IMR-90 (cell line): Measurements from ENCODE around the gene ESRRG. TPM values are rescaled to one million over a fixed set of nuclear protein-coding genes. Genes with fewer than 3 reads are reported as not detected.

Source experiments
- ATAC-seq: fragments of 200-7000 bp; cut with Tn5 transposase; 2 replicates; pipeline ENCODE4 v1.9.1; 2020; ENCODE audit warnings: low read depth, mild to moderate bottlenecking, moderate library complexity
- BruUV-seq: library from RNA; stranded (reverse); fragments of 400-500 nt; replicated peaks from 2 replicates; lab custom pipeline; 2021; lab: Mats Ljungman, UMichigan
- CTCF ChIA-PET: fragments of 300-600 bp; formaldehyde crosslinking; extraction: SDS; loops from one replicate; lab custom pipeline; 2021; ENCODE audit warnings: antibody characterized with exemption; lab: Yijun Ruan, JAX
- POLR2A ChIA-PET: fragments of 300-600 bp; sonication (Branson Sonifier 250); formaldehyde crosslinking; loops from one replicate; lab custom pipeline; 2022; ENCODE audit warnings: antibody characterized with exemption; ENCODE audit not compliant: unreplicated experiment; lab: Charles Lee
- DNase-seq: peaks from one replicate; pipeline ENCODE4 v3.0.0; 2013
- H2AFZ ChIP-seq: replicated peaks from 2 replicates; pipeline ENCODE3; 2013; ENCODE audit warnings: low read length, mild to moderate bottlenecking; ENCODE audit not compliant: poor library complexity
- H2AK5ac ChIP-seq: 2 replicates; pipeline ENCODE4 v1.6.1; 2013; ENCODE audit warnings: low read depth, low read length, inconsistent platforms
- H2AK9ac ChIP-seq: replicated peaks from 2 replicates; pipeline ENCODE3; 2013; ENCODE audit warnings: mild to moderate bottlenecking, low read depth, low read length, moderate library complexity; ENCODE audit not compliant: poor library complexity
- H2BK120ac ChIP-seq: 2 replicates; pipeline ENCODE4 v1.6.1; 2013; ENCODE audit warnings: low read depth, low read length, inconsistent platforms
- H2BK15ac ChIP-seq: 3 replicates; pipeline ENCODE4 v1.6.1; 2013; ENCODE audit warnings: low read depth, low read length, inconsistent platforms
- H2BK20ac ChIP-seq: 2 replicates; pipeline ENCODE4 v1.6.1; 2013; ENCODE audit warnings: low read depth, mild to moderate bottlenecking, inconsistent platforms, low read length, moderate library complexity
- H2BK5ac ChIP-seq: 2 replicates; pipeline ENCODE4 v1.6.1; 2013; ENCODE audit warnings: mild to moderate bottlenecking, low read depth, low read length, inconsistent platforms; ENCODE audit not compliant: poor library complexity, severe bottlenecking
- H3K14ac ChIP-seq: replicated peaks from 2 replicates; pipeline ENCODE4 v1.6.1; 2013; ENCODE audit warnings: low read depth, low read length, inconsistent platforms
- H3K18ac ChIP-seq: 2 replicates; pipeline ENCODE4 v1.6.1; 2013; ENCODE audit warnings: low read depth, low read length, control low read depth
- H3K23ac ChIP-seq: 2 replicates; pipeline ENCODE4 v1.6.1; 2013; ENCODE audit warnings: low read depth, low read length, inconsistent platforms
- H3K27ac ChIP-seq: 2 replicates; pipeline ENCODE4 v1.5.1; 2013; ENCODE audit warnings: mild to moderate bottlenecking, control low read depth, low read length; ENCODE audit not compliant: insufficient read depth
- H3K27me3 ChIP-seq: 2 replicates; pipeline ENCODE4 v1.6.1; 2013; ENCODE audit warnings: low read length; ENCODE audit not compliant: control insufficient read depth, insufficient read depth
- H3K36me3 ChIP-seq: 2 replicates; pipeline ENCODE4 v1.6.1; 2013; ENCODE audit warnings: low read length, mixed read lengths; ENCODE audit not compliant: control insufficient read depth, insufficient read depth
- H3K4ac ChIP-seq: 2 replicates; pipeline ENCODE4 v1.6.1; 2013; ENCODE audit warnings: low read depth, low read length, inconsistent platforms
- H3K4me1 ChIP-seq: 2 replicates; pipeline ENCODE4 v1.6.1; 2013; ENCODE audit warnings: low read length, mixed read lengths; ENCODE audit not compliant: control insufficient read depth, insufficient read depth
- H3K4me2 ChIP-seq: 2 replicates; pipeline ENCODE4 v1.6.1; 2013; ENCODE audit warnings: low read depth, mild to moderate bottlenecking, control low read depth, low read length, moderate library complexity
- H3K4me3 ChIP-seq: 2 replicates; pipeline ENCODE4 v1.5.1; 2013; ENCODE audit warnings: low read depth, mild to moderate bottlenecking, control low read depth, low read length, moderate library complexity; ENCODE audit not compliant: insufficient read depth
- H3K56ac ChIP-seq: 2 replicates; pipeline ENCODE4 v1.6.1; 2013; ENCODE audit warnings: low read length, inconsistent platforms; ENCODE audit not compliant: insufficient read depth; ENCODE audit errors: extremely low read depth
- H3K79me1 ChIP-seq, 2 experiments: 2 replicates each; pipeline ENCODE4 v1.6.1; 2013; ENCODE audit warnings: low read length in 2 of 2, inconsistent platforms in 1 of 2, low read depth in 1 of 2
- H3K9ac ChIP-seq: 2 replicates; pipeline ENCODE4 v1.6.1; 2013; ENCODE audit warnings: low read depth, low read length, control low read depth
- H3K9me1 ChIP-seq: 2 replicates; pipeline ENCODE4 v1.6.1; 2013; ENCODE audit warnings: low read length, inconsistent platforms; ENCODE audit not compliant: insufficient read depth
- H3K9me3 ChIP-seq: 2 replicates; pipeline ENCODE4 v1.6.1; 2013; ENCODE audit warnings: low read length; ENCODE audit not compliant: control insufficient read depth, insufficient read depth
- H4K20me1 ChIP-seq: 2 replicates; pipeline ENCODE4 v1.6.1; 2013; ENCODE audit warnings: low read length, inconsistent platforms; ENCODE audit not compliant: insufficient read depth
- H4K5ac ChIP-seq: 2 replicates; pipeline ENCODE4 v1.6.1; 2013; ENCODE audit warnings: mild to moderate bottlenecking, low read depth, low read length, control low read depth
- H4K8ac ChIP-seq, 2 experiments: 2 replicates each; pipeline ENCODE4 v1.6.1; 2013; ENCODE audit warnings: low read depth in 2 of 2, low read length in 2 of 2, control low read depth in 1 of 2, inconsistent platforms in 1 of 2
- H4K91ac ChIP-seq: 2 replicates; pipeline ENCODE4 v1.6.1; 2013; ENCODE audit warnings: low read depth, low read length, inconsistent platforms; ENCODE audit not compliant: insufficient read depth
- BHLHE40 ChIP-seq: fragments of 150-350 bp; IDR thresholded peaks from 2 replicates; pipeline ENCODE4 v1.6.1; 2016; ENCODE audit warnings: mild to moderate bottlenecking, low read depth, low read length
- CEBPB ChIP-seq: IDR thresholded peaks from 2 replicates; pipeline ENCODE4 v1.6.1; 2012; ENCODE audit warnings: low read depth, low read length, improper control_type of control experiment
- CHD1 ChIP-seq: IDR thresholded peaks from 2 replicates; pipeline ENCODE4 v1.6.1; 2012; ENCODE audit warnings: low read depth, low read length, improper control_type of control experiment
- CTCF ChIP-seq: conservative IDR thresholded peaks from 2 replicates; pipeline ENCODE4 v1.5.1; 2012; ENCODE audit warnings: mild to moderate bottlenecking, low read depth, low read length, improper control_type of control experiment
- ELK1 ChIP-seq: fragments of 150-350 bp; IDR thresholded peaks from 2 replicates; pipeline ENCODE4 v1.6.1; 2016; ENCODE audit warnings: low read depth, mild to moderate bottlenecking, low read length, moderate library complexity, borderline replicate concordance
- FOS ChIP-seq: fragments of 150-350 bp; IDR thresholded peaks from 2 replicates; pipeline ENCODE4 v1.6.1; 2016; ENCODE audit warnings: low read depth, low read length
- MAFK ChIP-seq: IDR thresholded peaks from 2 replicates; pipeline ENCODE4 v1.6.1; 2012; ENCODE audit warnings: low read depth, low read length, improper control_type of control experiment
- MAZ ChIP-seq: IDR thresholded peaks from 2 replicates; pipeline ENCODE4 v1.6.1; 2012; ENCODE audit warnings: low read depth, mild to moderate bottlenecking, low read length, improper control_type of control experiment, moderate library complexity, borderline replicate concordance
- MXI1 ChIP-seq: IDR thresholded peaks from 2 replicates; pipeline ENCODE4 v1.6.1; 2012; ENCODE audit warnings: low read depth, mild to moderate bottlenecking, low read length, moderate library complexity, borderline replicate concordance
- NFE2L2 ChIP-seq: fragments of 150-350 bp; IDR thresholded peaks from 2 replicates; pipeline ENCODE4 v1.6.1; 2016; ENCODE audit warnings: low read depth, mild to moderate bottlenecking, low read length
- POLR2A ChIP-seq: IDR thresholded peaks from 2 replicates; pipeline ENCODE4 v1.6.1; 2012; ENCODE audit warnings: mild to moderate bottlenecking, low read depth, low read length
- RAD21 ChIP-seq: IDR thresholded peaks from 2 replicates; pipeline ENCODE4 v1.6.1; 2012; ENCODE audit warnings: low read length, improper control_type of control experiment
- RCOR1 ChIP-seq: IDR thresholded peaks from 2 replicates; pipeline ENCODE4 v1.6.1; 2012; ENCODE audit warnings: mild to moderate bottlenecking, low read length, improper control_type of control experiment; ENCODE audit not compliant: insufficient replicate concordance
- RFX5 ChIP-seq: IDR thresholded peaks from 2 replicates; pipeline ENCODE4 v1.8.0; 2012; ENCODE audit warnings: low read depth, mild to moderate bottlenecking, low read length, moderate library complexity
- SMC3 ChIP-seq: fragments of 150-350 bp; IDR thresholded peaks from 2 replicates; pipeline ENCODE4 v1.6.1; 2016; ENCODE audit warnings: low read depth, mild to moderate bottlenecking, antibody characterized with exemption, low read length, moderate library complexity
- WGBS, 2 experiments: methylation state at CpG; one replicate each; pipeline versions ENCODE4 v1.1.5 to v1.1.7; 2013; ENCODE audit warnings: missing lambda C conversion rate in 2 of 2; ENCODE audit not compliant: insufficient read length in 1 of 2; ENCODE audit errors: extremely low coverage in 2 of 2; 5-methylcytosine and 5-hydroxymethylcytosine counted together
- dilution Hi-C: fragments of 300-500 bp; cut with HindIII; formaldehyde crosslinking; loops from one replicate; pipeline ENCODE4 v1.14.3; 2018; ENCODE audit warnings: low sequenced_read_pairs; ENCODE audit not compliant: unreplicated experiment
- in situ Hi-C: fragments of 300-500 bp; cut with MboI; formaldehyde crosslinking; loops from 3 replicates; pipeline ENCODE4 v1.14.3; 2019; ENCODE audit warnings: low sequenced_read_pairs, inconsistent platforms, mixed read lengths
- intact Hi-C: fragments of 100-400 bp; cut with micrococcal nuclease; formaldehyde crosslinking; loops from 2 replicates; pipeline ENCODE4 v1.10.0; 2022
- polyA plus RNA-seq, 3 experiments: library from polyadenylated mRNA; depleted of rRNA; stranded (reverse); fragments of >200 nt; gene quantifications; 2 replicates each; pipeline ENCODE4 v1.2.3, GENCODE V29; 2012; ENCODE audit warnings: low replicate concordance in 1 of 3
- total RNA-seq: library from RNA; depleted of rRNA; stranded (reverse); fragments of >200 nt; gene quantifications from 2 replicates; pipeline ENCODE4 v1.2.3, GENCODE V29; 2012
- TF ChIP-seq, protein P1 (sequence below): fragments of 150-350 bp; IDR thresholded peaks from 2 replicates; pipeline ENCODE4 v1.6.1; 2017; ENCODE audit warnings: mild to moderate bottlenecking, antibody characterized with exemption, low read length, low read depth

The ESRRG gene
- total and polyA plus RNA-seq, 2 of the 4 experiments (the other 2 are of a cell fraction), result 0.17 to 0.54 TPM

DNA sequence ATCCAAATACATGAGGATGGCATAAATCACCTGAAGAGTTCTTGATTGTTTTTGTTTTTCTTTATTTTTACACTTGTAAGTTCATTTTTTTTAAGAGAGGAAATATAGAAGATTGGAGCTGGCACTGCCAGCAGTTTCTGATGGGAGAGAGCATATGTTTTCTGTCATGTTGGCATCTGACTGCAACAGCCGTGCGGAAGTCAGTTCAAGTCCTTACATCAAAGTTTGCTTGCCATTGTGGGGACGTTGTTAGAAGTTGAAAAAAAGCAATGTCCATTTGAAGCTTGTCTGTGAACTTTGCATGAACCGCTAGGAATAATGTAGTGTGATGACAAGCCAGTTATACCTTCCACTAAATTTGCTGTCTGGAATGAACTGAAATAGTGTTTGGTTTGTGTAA, 173.4 kb downstream of the ESRRG start:
- H3K4ac ChIP-seq, result no peak overlapping the region
- H3K9me3 ChIP-seq, result no peaks in the 10 kb centered on the region
- no peak overlapping the region for H3K14ac ChIP-seq
- no TSS peak for BruUV-seq
- no peak overlapping the region for H3K56ac ChIP-seq
- ChIA-PET POLR2A (no interaction called here), CTCF (interaction anchor here (0.6 kb wide), 1 partner anchor 1934 kb away, joined by 4 read pairs; no protein-coding TSS in a partner anchor)
- H3K27ac ChIP-seq, result no peak overlapping the region
- no peak overlapping the region for H3K4me2 ChIP-seq
- in situ Hi-C loops (loop anchor here (25.0 kb wide), 1 partner anchor 562 kb away; no protein-coding TSS in a partner anchor), intact Hi-C loops (no loop called here), dilution Hi-C loops (no loop called here)
- no peak overlapping the region for H2AK9ac ChIP-seq
- H3K36me3 ChIP-seq, result no peaks in the 10 kb centered on the region
- WGBS, 2 experiments, result no CpG with 5 or more reads among the region's 4 CpGs
- no peak overlapping the region for H2AFZ ChIP-seq
- peaks cover 4% of the 10 kb centered on the region for H3K4me1 ChIP-seq
- no peak overlapping the region for H2BK20ac ChIP-seq
- TF ChIP-seq BHLHE40 (no peak), RAD21 (no peak), POLR2A (no peak), RCOR1 (no peak), RFX5 (no peak), MAZ (no peak), ELK1 (no peak), CHD1 (no peak), FOS (no peak), CEBPB (no peak), NFE2L2 (no peak), SMC3 (no peak), MXI1 (no peak), CTCF (no peak), MAFK (no peak)
- TF ChIP-seq, protein P1, sequence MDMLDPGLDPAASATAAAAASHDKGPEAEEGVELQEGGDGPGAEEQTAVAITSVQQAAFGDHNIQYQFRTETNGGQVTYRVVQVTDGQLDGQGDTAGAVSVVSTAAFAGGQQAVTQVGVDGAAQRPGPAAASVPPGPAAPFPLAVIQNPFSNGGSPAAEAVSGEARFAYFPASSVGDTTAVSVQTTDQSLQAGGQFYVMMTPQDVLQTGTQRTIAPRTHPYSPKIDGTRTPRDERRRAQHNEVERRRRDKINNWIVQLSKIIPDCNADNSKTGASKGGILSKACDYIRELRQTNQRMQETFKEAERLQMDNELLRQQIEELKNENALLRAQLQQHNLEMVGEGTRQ, result no peak
- H3K18ac ChIP-seq, result no peak overlapping the region
- H4K91ac ChIP-seq, result no peak overlapping the region
- no peak for DNase-seq
- no peaks in the 10 kb centered on the region for H3K79me1 ChIP-seq
- no peaks in the 10 kb centered on the region for H3K27me3 ChIP-seq
- H2AK5ac ChIP-seq, result no peak overlapping the region
- no peak overlapping the region for H4K8ac ChIP-seq
- H2BK120ac ChIP-seq, result no peak overlapping the region
- no peaks in the 10 kb centered on the region for H3K9me1 ChIP-seq
- no peak overlapping the region for H3K9ac ChIP-seq
- no peak for ATAC-seq
- no peaks in the 10 kb centered on the region for H4K20me1 ChIP-seq
- no peak overlapping the region for H4K5ac ChIP-seq
- H2BK5ac ChIP-seq, result no peak overlapping the region
- H3K4me3 ChIP-seq, result no peak overlapping the region
- H2BK15ac ChIP-seq, result no peak overlapping the region
- H3K23ac ChIP-seq, result no peak overlapping the region
